Measurements from ENCODE around the gene LIMK2. TPM values are rescaled to one million over a fixed set of nuclear protein-coding genes. Genes with fewer than 3 reads are reported as not detected.

Gene LIMK2
- total and polyA plus RNA-seq, 10 donors, result 6.1 to 182 (median 60.6) TPM

DNA sequence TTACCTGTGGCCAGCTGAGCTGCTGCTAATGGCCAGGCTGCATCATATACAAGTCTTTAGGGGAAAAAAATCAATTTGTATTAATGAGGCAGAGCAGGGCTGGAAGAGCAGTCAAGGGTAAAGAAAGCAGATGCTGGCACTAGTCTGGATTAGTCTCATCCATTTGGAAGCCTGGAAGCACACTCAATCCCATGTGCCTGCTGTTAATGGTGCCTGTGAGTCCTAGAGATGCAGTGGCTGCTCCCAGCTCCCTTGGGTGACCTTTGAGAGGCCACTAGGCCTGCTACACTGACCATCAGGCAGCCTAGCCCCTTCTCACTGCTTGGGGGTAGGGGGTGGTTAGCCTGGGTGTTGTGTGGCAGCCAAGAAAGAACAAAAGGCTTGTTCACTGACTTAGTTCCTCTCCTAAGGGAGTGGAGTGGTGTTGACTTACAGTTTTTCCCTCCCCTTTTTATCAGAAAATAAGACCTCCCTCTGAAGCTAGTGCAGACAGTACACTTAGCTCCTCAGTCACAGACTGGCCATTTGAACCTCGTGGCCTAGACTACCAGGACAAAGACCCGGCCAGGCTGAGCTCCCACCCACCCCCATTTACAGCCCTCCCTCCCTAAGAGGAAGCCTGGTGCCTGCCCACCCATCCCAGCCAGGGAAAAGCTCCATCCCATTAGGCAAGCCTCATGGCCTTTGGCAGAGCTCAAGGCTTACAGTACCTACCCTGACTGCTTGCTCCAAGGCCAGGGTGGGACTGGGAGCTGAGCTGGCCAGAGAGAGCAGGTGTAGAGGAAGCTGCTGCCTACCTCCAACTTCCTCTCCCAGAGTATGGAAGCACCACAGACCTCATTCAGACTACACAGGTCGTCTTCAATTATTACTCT lies 72.4 kb downstream of the LIMK2 start:
- 21 to 27% (median 25%) methylated on average over 3 of the region's 3 CpGs for WGBS, 5 donors
- no peaks in the 10 kb centered on the region for H3K9me3 ChIP-seq
- peaks cover 42 to 100% (median 82%) of the 10 kb centered on the region in 6 donors for H3K4me1 ChIP-seq
- peaks cover 3 to 99% (median 71%) of the 10 kb centered on the region in 6 donors for H3K36me3 ChIP-seq
- peak overlapping the region; percentile 98 to 100 (median 99) for H3K27ac ChIP-seq
- DNase-seq, result no peak
- TF ChIP-seq, protein P1, sequence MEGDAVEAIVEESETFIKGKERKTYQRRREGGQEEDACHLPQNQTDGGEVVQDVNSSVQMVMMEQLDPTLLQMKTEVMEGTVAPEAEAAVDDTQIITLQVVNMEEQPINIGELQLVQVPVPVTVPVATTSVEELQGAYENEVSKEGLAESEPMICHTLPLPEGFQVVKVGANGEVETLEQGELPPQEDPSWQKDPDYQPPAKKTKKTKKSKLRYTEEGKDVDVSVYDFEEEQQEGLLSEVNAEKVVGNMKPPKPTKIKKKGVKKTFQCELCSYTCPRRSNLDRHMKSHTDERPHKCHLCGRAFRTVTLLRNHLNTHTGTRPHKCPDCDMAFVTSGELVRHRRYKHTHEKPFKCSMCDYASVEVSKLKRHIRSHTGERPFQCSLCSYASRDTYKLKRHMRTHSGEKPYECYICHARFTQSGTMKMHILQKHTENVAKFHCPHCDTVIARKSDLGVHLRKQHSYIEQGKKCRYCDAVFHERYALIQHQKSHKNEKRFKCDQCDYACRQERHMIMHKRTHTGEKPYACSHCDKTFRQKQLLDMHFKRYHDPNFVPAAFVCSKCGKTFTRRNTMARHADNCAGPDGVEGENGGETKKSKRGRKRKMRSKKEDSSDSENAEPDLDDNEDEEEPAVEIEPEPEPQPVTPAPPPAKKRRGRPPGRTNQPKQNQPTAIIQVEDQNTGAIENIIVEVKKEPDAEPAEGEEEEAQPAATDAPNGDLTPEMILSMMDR (IDR thresholded peaks at IDR 0.05 in 8 of 11, conservative IDR thresholded peaks at IDR 0.05 in 3 of 11), result no peak
- peak in 2 of 3 donors; percentile 70 for TF ChIP-seq POLR2AphosphoS5 (IDR thresholded peaks at IDR 0.05)
- no peaks in the 10 kb centered on the region for H3K27me3 ChIP-seq (replicated peaks in 1 of 7)
- H3K4me3 ChIP-seq, result peak overlapping the region in 1 of 8 donors; percentile 40
- intact Hi-C loops (cut with DNase I; ENCODE audit: low total_unique reads), result no loop called here

DNA sequence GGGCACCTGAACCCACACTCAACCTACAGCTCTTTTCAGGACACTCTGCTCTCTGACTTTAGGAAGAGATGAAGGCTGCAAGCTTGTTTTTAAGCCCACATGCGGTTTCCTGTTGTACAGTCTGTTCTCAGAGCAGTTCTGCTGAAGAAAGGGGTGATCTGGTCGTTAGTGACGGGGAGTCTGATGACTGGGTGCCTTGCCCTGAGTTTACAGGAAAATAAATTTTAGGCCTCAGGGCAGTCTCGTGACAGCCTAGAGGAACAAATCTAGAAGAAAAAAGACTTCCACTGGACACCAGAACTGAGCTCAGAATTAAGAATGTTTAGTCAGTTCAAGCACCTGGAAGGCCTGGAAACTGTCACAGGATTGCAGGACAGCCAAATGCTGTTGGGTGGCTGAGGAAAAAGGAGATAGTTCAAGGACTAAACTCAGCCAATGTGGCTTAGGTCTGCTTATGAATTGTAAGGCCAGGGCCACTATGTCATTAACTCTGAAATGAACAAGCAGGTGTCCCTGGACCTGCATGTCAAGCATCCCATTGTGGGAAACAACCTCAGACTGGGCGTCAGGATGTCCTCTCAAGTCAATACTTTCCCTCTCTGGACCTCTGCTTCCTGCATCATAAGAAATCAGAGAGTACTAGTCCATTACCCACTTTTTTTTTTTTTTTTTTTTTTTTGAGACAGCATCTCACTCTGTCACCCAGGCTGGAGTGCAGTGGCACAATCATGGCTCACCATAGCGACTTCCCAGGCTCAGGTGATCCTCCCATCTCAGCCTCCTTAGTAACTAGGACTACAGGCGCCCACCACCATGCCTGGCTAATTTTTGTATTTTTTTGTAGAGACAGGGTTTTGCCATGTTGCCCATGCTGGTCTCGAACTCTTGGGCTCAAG lies 74.5 kb downstream of the LIMK2 start:
- H3K27me3 ChIP-seq (replicated peaks in 1 of 7), result no peaks in the 10 kb centered on the region
- WGBS, 5 donors, result 43 to 49% (median 46%) methylated on average over 8 of the region's 8 CpGs
- intact Hi-C loops (cut with DNase I; ENCODE audit: low total_unique reads), result no loop called here
- H3K4me1 ChIP-seq, result peaks cover 43 to 97% (median 84%) of the 10 kb centered on the region in 6 donors
- peak overlapping the region; percentile 98 to 100 (median 99) for H3K27ac ChIP-seq
- peaks cover 3 to 82% (median 52%) of the 10 kb centered on the region in 6 donors for H3K36me3 ChIP-seq
- DNase-seq, result no peak
- H3K9me3 ChIP-seq, result no peaks in the 10 kb centered on the region
- peak in 2 of 3 donors; percentile 41 to 97 for TF ChIP-seq POLR2AphosphoS5 (IDR thresholded peaks at IDR 0.05)
- TF ChIP-seq, protein P1 (IDR thresholded peaks at IDR 0.05 in 8 of 11, conservative IDR thresholded peaks at IDR 0.05 in 3 of 11), result no peak
- peak in 2 of 3 donors; percentile 41 to 67 for TF ChIP-seq POLR2A (IDR thresholded peaks at IDR 0.05)
- H3K4me3 ChIP-seq, result peak overlapping the region in 2 of 8 donors; percentile 77 to 87

DNA sequence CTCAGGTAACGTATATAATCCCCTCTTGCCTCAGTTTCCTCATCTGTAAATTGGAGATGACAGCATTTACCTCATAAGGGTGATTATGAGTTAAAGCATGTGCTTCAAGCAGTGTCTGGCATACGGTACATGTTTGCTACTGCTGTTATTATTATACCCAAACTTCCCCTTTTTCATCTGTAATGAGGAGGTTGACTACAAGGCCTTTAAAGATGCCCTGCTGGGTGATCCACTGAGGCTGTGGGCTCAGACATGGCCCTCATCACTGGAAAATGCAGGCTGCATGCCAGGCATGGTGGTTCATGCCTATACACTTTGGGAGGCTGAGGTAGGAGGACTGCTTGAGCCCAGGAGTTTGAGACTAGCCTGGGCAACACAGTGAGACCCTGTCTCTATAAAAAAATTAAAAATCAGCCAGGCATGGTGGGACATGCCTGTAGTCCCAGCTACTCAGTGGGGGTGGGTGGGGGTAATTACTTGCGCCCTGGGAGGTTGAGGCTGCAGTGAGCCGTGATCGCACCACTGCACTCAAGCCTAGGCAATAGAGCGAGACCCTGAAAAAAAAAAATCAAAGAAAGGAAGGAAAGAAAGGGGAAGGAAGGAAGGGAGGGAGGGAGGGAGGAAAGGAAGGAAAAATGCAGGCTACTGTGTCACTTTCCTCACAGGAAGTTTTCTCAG lies 75.9 kb downstream of the LIMK2 start:
- 44 to 64% (median 48%) methylated on average over 6 of the region's 6 CpGs for WGBS, 5 donors
- TF ChIP-seq POLR2AphosphoS5 (IDR thresholded peaks at IDR 0.05) (peak in 2 of 3 donors; percentile 48 to 83), POLR2A (IDR thresholded peaks at IDR 0.05) (peak in 1 of 3 donors; percentile 30)
- TF ChIP-seq, protein P1 (IDR thresholded peaks at IDR 0.05 in 8 of 11, conservative IDR thresholded peaks at IDR 0.05 in 3 of 11), result no peak
- Histone ChIP-seq H3K36me3 (peaks cover 1 to 69% (median 39%) of the 10 kb centered on the region in 6 donors), H3K4me1 (peaks cover 48 to 97% (median 83%) of the 10 kb centered on the region in 6 donors), H3K9me3 (no peaks in the 10 kb centered on the region), H3K27ac (peak overlapping the region; percentile 98 to 100 (median 99)), H3K27me3 (replicated peaks in 1 of 7) (no peaks in the 10 kb centered on the region), H3K4me3 (peak overlapping the region in 5 of 8 donors; percentile 70 to 87 (median 74))
- DNase-seq, result no peak
- intact Hi-C loops (cut with DNase I; ENCODE audit: low total_unique reads), result no loop called here

All from spleen (tissue), 11 donors.